Astrocyte (in vitro differentiated cells and primary cell): ENCODE results near the gene KIAA0232.

ENCODE experiments used
- CTCF ChIP-seq: IDR thresholded peaks from 2 replicates; pipeline ENCODE4 v1.5.1; 2011; ENCODE audit warnings: low read depth, mild to moderate bottlenecking, inconsistent platforms, low read length, moderate library complexity; ENCODE audit not compliant: insufficient read depth
- EZH2 ChIP-seq: IDR thresholded peaks from 2 replicates; pipeline ENCODE4 v1.6.1; 2012; ENCODE audit warnings: mild to moderate bottlenecking, low read length, inconsistent platforms; ENCODE audit not compliant: insufficient read depth

GRCh38 chr4:6887591-6888371, 105.3 kb downstream of the KIAA0232 start:
- no peak for TF ChIP-seq CTCF
- no peak for TF ChIP-seq EZH2
